ENCODE data around the gene CENPC. TPM values are rescaled to one million over a fixed set of nuclear protein-coding genes. Genes with fewer than 3 reads are reported as not detected.

The CENPC gene
- total and polyA plus RNA-seq, 2 of the 4 experiments (the other 2 are of a cell fraction), result 4.2 to 6.6 TPM

- CTCF ChIA-PET, result interaction anchor here (0.6 to 0.8 kb wide), 2 partner anchors 12 to 38 kb away, joined by 3 read pairs; no protein-coding TSS in a partner anchor
- no peak; the same call in 1 of the 2 replicates for ATAC-seq (ENCODE audit: low read depth)
- no peak overlapping the region for H4K91ac ChIP-seq (ENCODE audit: insufficient read depth, low read depth, low read length)
These were observed 79.6 kb downstream of the CENPC start for GRCh38 chr4:67465763-67466052.

More at GRCh38 chr4:67465763-67466052, 79.6 kb downstream of the CENPC start:
- no peak overlapping the region for H2BK15ac ChIP-seq (ENCODE audit: low read depth, low read length)
- H3K14ac ChIP-seq (replicated peaks; ENCODE audit: low read depth, low read length), result no peak overlapping the region
- H3K4me2 ChIP-seq (ENCODE audit: low read depth, low read length), result no peak overlapping the region
- no peak for TF ChIP-seq MAFK (IDR thresholded peaks at IDR 0.05; ENCODE audit: low read depth, low read length)
- no peak for TF ChIP-seq RCOR1 (IDR thresholded peaks at IDR 0.05; ENCODE audit: insufficient replicate concordance, low read length)
- TF ChIP-seq NFE2L2 (IDR thresholded peaks at IDR 0.05; ENCODE audit: low read depth, low read length), result no peak
- TF ChIP-seq RAD21 (IDR thresholded peaks at IDR 0.05; ENCODE audit: low read length), result no peak
- TF ChIP-seq POLR2A (IDR thresholded peaks at IDR 0.05; ENCODE audit: low read depth, low read length), result no peak
- TF ChIP-seq ELK1 (IDR thresholded peaks at IDR 0.05; ENCODE audit: borderline replicate concordance, low read depth, low read length), result no peak
- TF ChIP-seq CTCF (conservative IDR thresholded peaks at IDR 0.05; ENCODE audit: low read depth, low read length), result no peak
- no peak for TF ChIP-seq BHLHE40 (IDR thresholded peaks at IDR 0.05; ENCODE audit: low read depth, low read length)
- TF ChIP-seq CHD1 (IDR thresholded peaks at IDR 0.05; ENCODE audit: low read depth, low read length), result no peak
- TF ChIP-seq MXI1 (IDR thresholded peaks at IDR 0.05; ENCODE audit: borderline replicate concordance, low read depth, low read length), result no peak
- TF ChIP-seq USF2 (IDR thresholded peaks at IDR 0.05; ENCODE audit: low read depth, low read length), result no peak
- no peak for TF ChIP-seq MAZ (IDR thresholded peaks at IDR 0.05; ENCODE audit: borderline replicate concordance, low read depth, low read length)
- no peak for TF ChIP-seq SMC3 (IDR thresholded peaks at IDR 0.05; ENCODE audit: low read depth, low read length)
- TF ChIP-seq CEBPB (IDR thresholded peaks at IDR 0.05; ENCODE audit: low read depth, low read length), result no peak
- TF ChIP-seq FOS (IDR thresholded peaks at IDR 0.05; ENCODE audit: low read depth, low read length), result no peak
- no peak for TF ChIP-seq RFX5 (IDR thresholded peaks at IDR 0.05; ENCODE audit: low read depth, low read length)
- no peak overlapping the region for H2BK120ac ChIP-seq (ENCODE audit: low read depth, low read length)
- no CpG with 5 or more reads among the region's 4 CpGs for WGBS, 2 experiments (ENCODE audit: extremely low coverage in 2 of 2, insufficient read length in 1 of 2)
- H3K9me3 ChIP-seq (ENCODE audit: control insufficient read depth, insufficient read depth, low read length), result no peaks in the 10 kb centered on the region
- POLR2A ChIA-PET (ENCODE audit: unreplicated experiment), result no interaction called here
- no peak overlapping the region for H2AFZ ChIP-seq (replicated peaks; ENCODE audit: low read length, poor library complexity)
- H4K5ac ChIP-seq (ENCODE audit: low read depth, low read length), result no peak overlapping the region
- no peak overlapping the region for H3K9ac ChIP-seq (ENCODE audit: low read depth, low read length)
- no TSS peak for BruUV-seq (replicated peaks)
- H3K36me3 ChIP-seq (ENCODE audit: control insufficient read depth, insufficient read depth, low read length), result peaks cover 2% of the 10 kb centered on the region; the same call in 1 of the 2 replicates
- H2AK5ac ChIP-seq (ENCODE audit: low read depth, low read length), result no peak overlapping the region
- no peak overlapping the region for H3K4me3 ChIP-seq (ENCODE audit: insufficient read depth, low read depth, low read length)
- H3K23ac ChIP-seq (ENCODE audit: low read depth, low read length), result no peak overlapping the region
- no peak overlapping the region for H3K27ac ChIP-seq (ENCODE audit: insufficient read depth, low read length)
- no peak overlapping the region for H3K56ac ChIP-seq (ENCODE audit: extremely low read depth, insufficient read depth, low read length)
- H4K20me1 ChIP-seq (ENCODE audit: insufficient read depth, low read length), result no peaks in the 10 kb centered on the region
- peaks cover 6% of the 10 kb centered on the region; the same call in 1 of the 2 replicates for H3K9me1 ChIP-seq (ENCODE audit: insufficient read depth, low read length)
- DNase-seq, result no peak
- peaks cover 2% of the 10 kb centered on the region; the same call in 1 of the 2 replicates for H3K4me1 ChIP-seq (ENCODE audit: control insufficient read depth, insufficient read depth, low read length)
- no peaks in the 10 kb centered on the region for H3K27me3 ChIP-seq (ENCODE audit: control insufficient read depth, insufficient read depth, low read length)
- H2BK20ac ChIP-seq (ENCODE audit: low read depth, low read length), result no peak overlapping the region
- H3K4ac ChIP-seq (ENCODE audit: low read depth, low read length), result no peak overlapping the region
- peaks cover 0 to 3% of the 10 kb centered on the region in 2 experiments; a peak in 1 of 4 replicates for H3K79me1 ChIP-seq (ENCODE audit: low read depth in 1 of 2, low read length in 2 of 2)
- H4K8ac ChIP-seq (ENCODE audit: low read depth in 2 of 2, low read length in 2 of 2), result no peak overlapping the region
- H2AK9ac ChIP-seq (replicated peaks; ENCODE audit: low read depth, low read length, poor library complexity), result no peak overlapping the region
- in situ Hi-C loops (cut with MboI; ENCODE audit: low sequenced_read_pairs), result no loop called here
- dilution Hi-C loops (cut with HindIII; ENCODE audit: low sequenced_read_pairs, unreplicated experiment), result no loop called here
- H3K18ac ChIP-seq (ENCODE audit: low read depth, low read length), result no peak overlapping the region
- no peak overlapping the region for H2BK5ac ChIP-seq (ENCODE audit: low read depth, low read length, poor library complexity, severe bottlenecking)
- intact Hi-C loops (cut with micrococcal nuclease), result no loop called here
